HCT116 (cell line): ENCODE measurements around the gene TCERG1L. TPM values are rescaled to one million over a fixed set of nuclear protein-coding genes. Genes with fewer than 3 reads are reported as not detected.

Source experiments
- ATAC-seq: fragments of 200-7000 bp; cut with Tn5 transposase; 2 replicates; pipeline ENCODE4 v1.9.1; 2020; ENCODE audit warnings: mild to moderate bottlenecking, moderate library complexity
- BruUV-seq: library from RNA; stranded (reverse); fragments of 400-500 nt; replicated peaks from 2 replicates; lab custom pipeline; 2021; lab: Mats Ljungman, UMichigan
- CTCF ChIA-PET: fragments of 300-600 bp; sonication (Branson Sonifier 250); formaldehyde crosslinking; loops from one replicate; lab custom pipeline; 2021; ENCODE audit warnings: antibody characterized with exemption; lab: Charles Lee
- POLR2A ChIA-PET: fragments of 300-600, 350-600 bp; sonication (Branson Sonifier 250); formaldehyde crosslinking; loops from one replicate; lab custom pipeline; 2021; ENCODE audit warnings: antibody characterized with exemption; lab: Charles Lee
- RAD21 ChIA-PET, 2 experiments: fragments of 300-600 bp; sonication (Branson Sonifier 250); formaldehyde crosslinking; loops; one replicate each; lab custom pipeline; 2023; ENCODE audit warnings: low total read pairs in 2 of 2; ENCODE audit not compliant: uncharacterized antibody in 2 of 2, unreplicated experiment in 2 of 2, low non-redundant PET in 1 of 2; lab: Charles Lee
- DNase-seq: peaks from one replicate; pipeline ENCODE4 v3.0.0-alpha.2; 2010; ENCODE audit warnings: low read depth, low spot score
- H2AFZ ChIP-seq: fragments of 200-600 bp; shearing (Covaris generic), sonication (generic); 2 replicates; pipeline ENCODE4 v1.6.1; 2017; ENCODE audit warnings: low read depth, mixed run types, mixed read lengths, antibody characterized with exemption, low read length; ENCODE audit not compliant: poor library complexity, severe bottlenecking
- H3K27ac ChIP-seq: 2 replicates; pipeline ENCODE4 v1.5.1; 2012; ENCODE audit warnings: low read depth, low read length
- H3K27me3 ChIP-seq: fragments of 200-600 bp; sonication (generic); 2 replicates; pipeline ENCODE4 v1.6.1; 2016; ENCODE audit warnings: mixed run types, low read length, mixed read lengths; ENCODE audit not compliant: insufficient read depth
- H3K36me3 ChIP-seq, 2 experiments: fragments of 200-500 bp in 1 of 2; fragments of 200-600 bp in 1 of 2; sonication (Bioruptor generic) in 1 of 2; sonication (generic) in 1 of 2; 2 replicates each; pipeline versions ENCODE4 v1.5.1 to v1.6.1; 2014 to 2016; ENCODE audit warnings: low read length in 2 of 2, inconsistent platforms in 1 of 2, mixed read lengths in 1 of 2, mixed run types in 1 of 2; ENCODE audit not compliant: insufficient read depth in 2 of 2, control insufficient read depth in 1 of 2
- H3K4me1 ChIP-seq, 2 experiments: fragments of 200-600 bp in 1 of 2; sonication (generic) in 1 of 2; 2 replicates each; pipeline versions ENCODE4 v1.5.1 to v1.6.1; 2012 to 2017; ENCODE audit warnings: low read length in 2 of 2, inconsistent platforms in 1 of 2, mild to moderate bottlenecking in 1 of 2, mixed read lengths in 1 of 2, mixed run types in 1 of 2, moderate library complexity in 1 of 2; ENCODE audit not compliant: insufficient read depth in 2 of 2, control insufficient read depth in 1 of 2
- H3K4me2 ChIP-seq: fragments of 200-600 bp; sonication (generic); 2 replicates; pipeline ENCODE4 v1.6.1; 2017; ENCODE audit warnings: mixed run types, low read length, mixed read lengths
- H3K4me3 ChIP-seq, 2 experiments: fragments of 200-600 bp in 1 of 2; sonication (generic) in 1 of 2; replicated peaks in 1 of 2; 2 replicates each; pipeline ENCODE4 v1.5.1; 2011 to 2016; ENCODE audit warnings: low read length in 2 of 2, control low read depth in 1 of 2, low read depth in 1 of 2, mild to moderate bottlenecking in 1 of 2, mixed read lengths in 1 of 2, mixed run types in 1 of 2
- H3K79me2 ChIP-seq: fragments of 200-600 bp; sonication (generic); 2 replicates; pipeline ENCODE4 v1.6.1; 2017; ENCODE audit warnings: mild to moderate bottlenecking, mixed run types, low read length, moderate library complexity, mixed read lengths; ENCODE audit not compliant: insufficient read depth
- H3K9ac ChIP-seq: fragments of 200-600 bp; sonication (generic); 2 replicates; pipeline ENCODE4 v1.6.1; 2016; ENCODE audit warnings: low read length, mixed read lengths
- H3K9me2 ChIP-seq: fragments of 200-600 bp; sonication (generic), shearing (Covaris generic); 2 replicates; pipeline ENCODE4 v1.6.1; 2017; ENCODE audit warnings: mixed run types, mild to moderate bottlenecking, moderate library complexity; ENCODE audit not compliant: insufficient read depth
- H3K9me3 ChIP-seq, 2 experiments: fragments of 200-500 bp in 1 of 2; fragments of 200-600 bp in 1 of 2; sonication (Bioruptor generic) in 1 of 2; sonication (generic) in 1 of 2; 2 replicates each; pipeline ENCODE4 v1.6.1; 2014 to 2017; ENCODE audit warnings: low read length in 2 of 2, mixed read lengths in 2 of 2, inconsistent platforms in 1 of 2, low read depth in 1 of 2, mild to moderate bottlenecking in 1 of 2, mixed run types in 1 of 2, moderate library complexity in 1 of 2; ENCODE audit not compliant: control insufficient read depth in 1 of 2, insufficient read depth in 1 of 2
- H4K20me1 ChIP-seq: fragments of 200-600 bp; sonication (generic), shearing (Covaris generic); 2 replicates; pipeline ENCODE4 v1.6.1; 2017; ENCODE audit warnings: mixed run types, mild to moderate bottlenecking, moderate library complexity; ENCODE audit not compliant: insufficient read depth
- CTCF ChIP-seq, 3 experiments: fragments of 200-600 bp in 1 of 3; sonication (generic) in 1 of 3; IDR thresholded peaks in 2 of 3; conservative IDR thresholded peaks in 1 of 3; 2 replicates each; pipeline ENCODE4 v1.5.1; 2012 to 2017; ENCODE audit warnings: low read depth in 2 of 3, low read length in 2 of 3, antibody characterized with exemption in 1 of 3, borderline replicate concordance in 1 of 3, control low read depth in 1 of 3, mild to moderate bottlenecking in 1 of 3, mixed read lengths in 1 of 3, mixed run types in 1 of 3, moderate library complexity in 1 of 3; ENCODE audit not compliant: insufficient read depth in 1 of 3
- EGR1 ChIP-seq: IDR thresholded peaks from 2 replicates; pipeline ENCODE4 v1.6.1; 2012; ENCODE audit warnings: low read depth
- EZH2 ChIP-seq: fragments of 200-600 bp; sonication (generic); IDR thresholded peaks from 2 replicates; pipeline ENCODE4 v1.6.1; 2017; ENCODE audit warnings: antibody characterized with exemption, mixed run types
- JUND ChIP-seq: IDR thresholded peaks from 2 replicates; pipeline ENCODE4 v1.6.1; 2012
- POLR2A ChIP-seq: IDR thresholded peaks from 2 replicates; pipeline ENCODE4 v1.7.0; 2011; ENCODE audit warnings: borderline replicate concordance; ENCODE audit not compliant: insufficient read depth, insufficient read length; ENCODE audit errors: extremely low read depth
- POLR2AphosphoS5 ChIP-seq: IDR thresholded peaks from 2 replicates; pipeline ENCODE4 v1.6.1; 2011; ENCODE audit warnings: mild to moderate bottlenecking, low read depth, low read length, moderate library complexity
- RAD21 ChIP-seq: IDR thresholded peaks from 2 replicates; pipeline ENCODE4 v1.6.1; 2012; ENCODE audit warnings: low read depth, mild to moderate bottlenecking
- REST ChIP-seq: IDR thresholded peaks from 2 replicates; pipeline ENCODE4 v1.6.1; 2012; ENCODE audit warnings: low read depth
- SIN3A ChIP-seq: IDR thresholded peaks from 2 replicates; pipeline ENCODE4 v1.6.1; 2012; ENCODE audit warnings: low read depth
- SP1 ChIP-seq: IDR thresholded peaks from 2 replicates; pipeline ENCODE4 v1.6.1; 2012; ENCODE audit warnings: low read depth
- SRF ChIP-seq: IDR thresholded peaks from 2 replicates; pipeline ENCODE4 v1.6.1; 2012; ENCODE audit warnings: low read depth
- TCF7L2 ChIP-seq: IDR thresholded peaks from 2 replicates; pipeline ENCODE4 v1.7.0; 2011; ENCODE audit warnings: borderline replicate concordance, inconsistent platforms; ENCODE audit not compliant: insufficient read depth, insufficient read length; ENCODE audit errors: extremely low read depth
- ZBTB33 ChIP-seq: IDR thresholded peaks from 2 replicates; pipeline ENCODE4 v1.6.1; 2011; ENCODE audit warnings: mild to moderate bottlenecking, low read length, moderate library complexity; ENCODE audit not compliant: insufficient replicate concordance; ENCODE audit errors: extremely low read depth
- ZFX ChIP-seq: fragments of 450-650 bp; IDR thresholded peaks from 2 replicates; pipeline ENCODE4 v1.6.1; 2017
- intact Hi-C: fragments of 100-400 bp; cut with micrococcal nuclease; formaldehyde crosslinking; loops from 2 replicates; pipeline ENCODE4 v1.10.0; 2022
- total RNA-seq: library from RNA; stranded (reverse); gene quantifications from one replicate; pipeline ENCODE4 v1.2.1, GENCODE V29; 2021; ENCODE audit not compliant: unreplicated experiment

TCERG1L gene
- total RNA-seq, 1 experiment from 2014 or later: not detected

- intact Hi-C loops: no loop called here
- no peaks in the 10 kb centered on the region for H3K36me3 ChIP-seq
- no peak overlapping the region for H3K9ac ChIP-seq
- no peak overlapping the region for H2AFZ ChIP-seq
- ChIA-PET CTCF (no interaction called here), POLR2A (no interaction called here), RAD21 (no interaction called here)
- DNase-seq: no peak
- no peaks in the 10 kb centered on the region for H3K4me1 ChIP-seq
- BruUV-seq: no TSS peak
- no peaks in the 10 kb centered on the region for H4K20me1 ChIP-seq
- TF ChIP-seq SRF: no peak
- TF ChIP-seq ZBTB33: no peak
- TF ChIP-seq SP1: no peak
- TF ChIP-seq POLR2AphosphoS5: no peak
- TF ChIP-seq TCF7L2: no peak
- no peak for ATAC-seq
- H3K9me2 ChIP-seq: no peaks in the 10 kb centered on the region
- H3K9me3 ChIP-seq: no peaks in the 10 kb centered on the region
- no peak overlapping the region for H3K27ac ChIP-seq
- H3K79me2 ChIP-seq: no peaks in the 10 kb centered on the region
- H3K4me2 ChIP-seq: no peak overlapping the region
- no peaks in the 10 kb centered on the region for H3K27me3 ChIP-seq
- no peak overlapping the region for H3K4me3 ChIP-seq
These were observed 66.0 kb downstream of the TCERG1L start for GRCh38 chr10:131245475-131246059.

GRCh38 chr10:131244836-131245235 is 66.7 kb downstream of the TCERG1L start:
- DNase-seq: no peak
- H3K79me2 ChIP-seq: no peaks in the 10 kb centered on the region
- no peak overlapping the region for H3K4me3 ChIP-seq
- no peak overlapping the region for H3K27ac ChIP-seq
- CTCF ChIA-PET: no interaction called here
- no peak overlapping the region for H2AFZ ChIP-seq
- RAD21 ChIA-PET: no interaction called here
- H3K9me2 ChIP-seq: no peaks in the 10 kb centered on the region
- ATAC-seq: no peak
- intact Hi-C loops: no loop called here
- H4K20me1 ChIP-seq: no peaks in the 10 kb centered on the region
- H3K27me3 ChIP-seq: no peaks in the 10 kb centered on the region
- POLR2A ChIA-PET: no interaction called here
- no TSS peak for BruUV-seq
- H3K9me3 ChIP-seq: no peaks in the 10 kb centered on the region
- H3K36me3 ChIP-seq: no peaks in the 10 kb centered on the region
- H3K9ac ChIP-seq: no peak overlapping the region
- H3K4me2 ChIP-seq: no peak overlapping the region
- no peaks in the 10 kb centered on the region for H3K4me1 ChIP-seq
- TF ChIP-seq CTCF (IDR thresholded peaks at IDR 0.05 in 2 of 3, conservative IDR thresholded peaks at IDR 0.05 in 1 of 3; ENCODE audit: borderline replicate concordance in 1 of 3, insufficient read depth in 1 of 3, low read depth in 2 of 3, low read length in 2 of 3) (no peak), SP1 (no peak), POLR2A (no peak), REST (no peak), EGR1 (no peak), SIN3A (no peak), JUND (no peak), EZH2 (no peak), RAD21 (no peak), ZFX (no peak)
